GM19397 (cell line): ENCODE data around the gene TBXAS1.

Source experiments
- ATAC-seq: cut with Tn5 transposase; IDR thresholded peaks from one replicate; pipeline ENCODE4 v1.9.1; 2021; ENCODE audit warnings: mild to moderate bottlenecking, moderate library complexity; ENCODE audit not compliant: unreplicated experiment

The TBXAS1 gene

DNA sequence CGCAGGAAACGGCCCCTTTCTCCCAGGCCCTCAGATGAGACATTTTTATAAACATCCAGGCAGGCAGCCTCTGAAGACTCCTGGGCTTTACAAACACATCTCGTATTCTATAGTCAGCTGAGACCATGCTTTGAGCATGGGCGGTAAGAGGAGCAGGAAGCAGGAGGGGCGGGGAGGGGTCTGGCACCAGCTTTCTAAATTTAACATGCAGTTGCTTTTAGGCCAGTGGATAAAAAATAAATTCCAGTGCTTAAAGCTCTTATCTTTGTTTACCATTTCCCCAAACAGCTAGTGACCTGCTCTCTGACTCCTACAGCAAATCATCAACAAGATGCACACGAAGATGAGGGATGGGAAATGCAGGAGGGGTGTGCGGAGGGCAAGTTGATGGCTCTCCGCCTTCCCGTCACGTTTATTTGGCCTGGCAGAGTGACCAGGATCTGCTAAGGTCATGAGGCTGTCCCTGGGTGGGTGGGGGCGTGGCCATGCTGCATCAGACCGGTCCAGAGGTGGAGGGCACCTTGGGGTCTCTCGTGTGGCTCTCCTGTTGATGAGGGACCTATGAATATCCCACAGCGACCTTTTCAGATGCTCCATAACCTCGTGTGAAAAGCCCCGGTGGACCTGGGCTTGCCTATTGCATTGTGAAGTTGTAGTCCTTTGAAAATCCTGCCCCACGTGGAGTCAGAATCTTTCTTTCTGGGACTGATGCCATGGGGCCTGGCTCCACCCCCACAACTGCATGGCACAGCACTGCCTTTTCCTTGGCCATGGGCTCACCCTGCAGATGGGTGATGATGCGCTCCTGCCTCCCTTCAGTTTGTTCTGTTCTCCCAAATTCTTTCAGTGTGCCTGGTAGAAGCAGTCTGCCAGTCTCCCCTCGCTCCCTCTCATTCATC lies 166.2 kb downstream of the TBXAS1 start:
- no peak for ATAC-seq

DNA sequence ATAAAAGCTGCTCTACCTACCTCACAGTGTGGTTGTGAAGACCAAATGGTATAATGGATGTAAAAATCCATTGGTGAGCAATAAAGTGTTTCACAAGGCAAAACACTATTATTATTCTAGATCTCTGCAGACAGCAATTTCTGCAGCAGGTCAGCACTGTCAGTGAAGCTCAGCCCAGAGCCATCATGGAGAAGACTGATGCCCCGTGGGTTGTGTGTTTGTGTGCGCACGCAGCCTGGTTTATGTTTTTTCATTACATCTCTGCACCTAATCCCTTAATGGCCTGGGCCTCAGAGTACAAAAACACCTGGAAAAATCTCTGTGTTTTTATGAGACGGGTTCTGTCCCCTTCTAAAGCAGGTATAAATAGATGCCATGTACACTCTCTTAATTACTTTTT lies 169.5 kb downstream of the TBXAS1 start:
- no peak for ATAC-seq

DNA sequence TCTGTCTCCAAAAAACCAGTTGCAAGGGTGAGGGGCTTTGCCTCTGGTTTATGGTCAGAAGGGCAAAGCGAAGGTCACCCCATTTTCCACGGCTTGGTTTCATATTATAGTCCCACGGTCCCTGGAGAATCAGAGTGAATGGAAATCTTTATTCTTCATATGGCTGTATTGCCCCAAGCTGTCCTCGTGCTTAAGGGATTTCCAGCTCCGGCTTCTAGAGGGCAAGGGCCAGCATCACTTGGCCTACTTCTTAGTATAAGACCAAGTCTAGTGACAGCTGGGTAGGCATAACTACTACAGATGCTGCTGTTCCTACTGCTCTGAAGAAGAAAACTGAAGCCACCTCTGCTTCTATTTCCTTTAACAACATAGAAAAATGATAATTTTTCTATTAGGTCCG lies 170.5 kb downstream of the TBXAS1 start:
- ATAC-seq = no peak

DNA sequence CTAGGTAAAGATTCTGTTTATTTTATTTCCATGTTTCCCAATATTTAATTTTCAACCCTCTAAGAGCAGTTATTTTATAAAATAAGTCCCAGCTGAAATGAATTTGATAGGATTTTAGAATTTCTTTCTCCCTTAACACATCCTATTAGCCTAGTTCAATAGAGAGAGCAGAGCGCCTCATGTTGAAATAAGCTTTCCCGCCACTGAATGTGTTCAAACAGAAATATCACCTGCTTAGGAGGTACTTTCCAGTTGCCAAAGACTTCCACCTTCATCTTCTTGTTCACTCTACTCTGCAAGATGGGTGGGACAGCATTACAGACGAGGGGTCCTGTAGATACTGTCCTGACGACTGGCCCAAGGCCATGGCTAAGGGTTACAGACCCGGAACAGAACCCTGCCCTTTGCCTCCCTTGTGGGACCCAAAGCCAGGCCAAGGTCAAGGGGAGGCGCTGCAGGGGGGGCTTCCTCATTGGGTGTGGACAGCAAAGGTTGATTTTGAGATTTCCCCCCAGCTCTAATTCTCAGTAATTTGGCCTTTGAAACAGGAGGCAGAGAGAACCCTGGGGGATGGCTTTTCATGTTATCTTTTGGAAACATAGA lies 171.7 kb downstream of the TBXAS1 start:
- no peak for ATAC-seq

DNA sequence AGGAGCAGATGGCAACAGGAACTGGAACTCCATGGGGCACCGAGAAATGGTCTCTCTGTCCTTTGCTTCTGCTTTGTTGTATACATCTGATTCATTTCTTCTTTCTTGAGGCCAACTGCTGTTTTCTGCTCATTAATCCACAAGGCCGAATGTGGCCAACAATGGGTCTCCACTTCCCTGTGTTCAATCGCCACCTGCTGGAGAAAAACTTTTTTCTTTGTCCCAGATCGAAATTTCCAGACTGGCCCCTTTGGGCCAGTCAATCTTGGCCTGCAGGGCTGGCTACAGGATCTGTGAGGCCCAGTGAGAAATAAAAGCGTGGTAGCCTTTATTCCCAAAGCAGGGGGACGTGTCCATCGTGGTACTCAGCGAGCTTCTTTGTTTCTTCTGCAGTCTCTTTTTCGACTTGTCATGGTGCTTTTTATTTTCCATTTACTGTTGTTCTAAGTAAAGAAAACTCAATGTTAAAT lies 174.9 kb downstream of the TBXAS1 start:
- ATAC-seq = no peak

DNA sequence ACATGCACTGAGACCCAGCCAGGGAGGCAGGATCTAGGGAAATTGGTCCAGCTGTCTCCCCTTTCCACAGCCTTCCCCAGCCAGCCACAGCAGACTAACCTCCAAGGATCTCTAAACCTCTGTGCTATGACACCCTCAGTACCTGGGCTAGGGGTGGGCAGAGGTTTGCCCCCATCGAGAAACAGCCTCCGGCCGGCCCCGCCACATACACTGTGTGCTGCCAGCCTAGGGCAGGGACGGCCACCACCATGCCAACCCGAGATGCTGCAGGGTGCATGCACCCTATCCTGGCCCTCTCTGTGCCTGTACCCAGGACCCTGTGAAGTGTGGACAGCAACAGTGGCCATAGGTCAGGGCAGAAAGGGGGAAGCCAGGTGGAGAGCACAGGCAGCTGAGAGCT lies 175.6 kb downstream of the TBXAS1 start:
- ATAC-seq = no peak

DNA sequence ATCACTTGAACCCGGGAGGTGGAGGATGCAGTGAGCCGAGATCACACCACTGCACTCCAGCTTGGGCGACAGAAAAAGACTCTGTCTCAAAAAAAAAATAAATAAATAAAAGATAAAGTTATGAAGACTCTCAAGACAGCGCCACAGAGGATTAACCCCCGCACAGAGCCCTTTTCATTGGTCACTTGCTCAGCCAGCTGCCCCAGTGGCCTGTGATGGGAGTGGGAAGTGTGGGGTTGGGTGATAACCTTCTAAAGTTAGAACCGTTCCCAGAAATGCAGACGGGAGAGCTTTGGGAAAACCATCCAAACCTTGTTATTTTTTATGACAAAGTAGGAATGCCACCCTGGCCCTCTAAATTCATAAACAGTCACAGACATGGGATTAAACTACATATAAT lies 176.3 kb downstream of the TBXAS1 start:
- ATAC-seq = no peak

DNA sequence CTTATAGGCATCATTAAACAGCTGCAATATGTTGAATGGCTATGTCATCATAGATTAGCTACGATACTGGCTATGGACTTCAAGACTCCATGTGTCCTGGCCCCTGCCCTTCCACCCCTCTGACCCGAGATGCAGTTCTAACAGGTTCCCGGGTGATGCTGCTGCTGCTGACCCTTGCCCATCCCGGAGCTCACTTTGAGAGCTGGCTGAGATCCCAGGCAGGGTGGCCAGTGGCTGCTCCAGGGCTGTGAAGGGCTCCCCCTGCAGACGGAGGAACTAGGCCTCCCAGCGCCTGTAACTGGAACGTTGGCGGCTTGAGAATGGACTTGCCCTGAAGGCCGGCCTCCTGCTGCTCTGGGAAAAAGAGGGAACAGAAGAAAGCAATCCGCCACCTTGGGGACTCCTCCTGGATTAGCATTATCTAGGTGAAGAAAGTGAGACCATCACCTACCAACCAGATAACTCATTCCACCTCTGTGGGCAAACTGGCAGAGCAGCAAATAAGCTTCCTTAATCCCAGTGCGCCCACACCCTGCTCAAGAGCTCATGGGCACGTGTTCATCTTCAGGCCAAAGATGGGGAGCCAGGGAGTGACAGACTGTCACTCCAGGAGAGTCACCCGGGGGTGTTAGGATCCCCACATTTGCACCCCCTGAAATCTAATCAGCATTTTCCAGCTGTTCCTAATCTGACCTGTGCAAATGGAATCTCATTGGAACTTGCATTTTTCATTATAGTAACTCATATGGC lies 176.9 kb downstream of the TBXAS1 start:
- no peak for ATAC-seq

DNA sequence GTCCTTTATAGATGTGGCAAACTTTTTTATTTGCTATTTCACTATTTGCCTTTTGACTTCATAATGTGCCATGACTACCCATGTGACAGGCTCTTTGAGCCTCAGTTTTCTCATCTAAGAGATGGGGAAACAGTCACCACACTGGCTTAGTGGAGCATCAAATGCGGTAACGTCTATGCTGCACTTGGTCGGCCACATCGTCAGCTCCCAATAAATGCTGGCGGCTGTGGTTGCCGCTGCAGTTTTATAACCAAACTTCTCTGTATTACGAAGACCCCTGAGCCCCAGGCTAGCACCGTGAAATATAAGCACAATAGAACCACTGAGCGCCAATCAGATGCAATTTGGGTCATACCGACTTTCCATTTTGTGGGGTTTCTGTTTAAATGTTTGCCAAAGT lies 177.5 kb downstream of the TBXAS1 start:
- ATAC-seq = no peak

DNA sequence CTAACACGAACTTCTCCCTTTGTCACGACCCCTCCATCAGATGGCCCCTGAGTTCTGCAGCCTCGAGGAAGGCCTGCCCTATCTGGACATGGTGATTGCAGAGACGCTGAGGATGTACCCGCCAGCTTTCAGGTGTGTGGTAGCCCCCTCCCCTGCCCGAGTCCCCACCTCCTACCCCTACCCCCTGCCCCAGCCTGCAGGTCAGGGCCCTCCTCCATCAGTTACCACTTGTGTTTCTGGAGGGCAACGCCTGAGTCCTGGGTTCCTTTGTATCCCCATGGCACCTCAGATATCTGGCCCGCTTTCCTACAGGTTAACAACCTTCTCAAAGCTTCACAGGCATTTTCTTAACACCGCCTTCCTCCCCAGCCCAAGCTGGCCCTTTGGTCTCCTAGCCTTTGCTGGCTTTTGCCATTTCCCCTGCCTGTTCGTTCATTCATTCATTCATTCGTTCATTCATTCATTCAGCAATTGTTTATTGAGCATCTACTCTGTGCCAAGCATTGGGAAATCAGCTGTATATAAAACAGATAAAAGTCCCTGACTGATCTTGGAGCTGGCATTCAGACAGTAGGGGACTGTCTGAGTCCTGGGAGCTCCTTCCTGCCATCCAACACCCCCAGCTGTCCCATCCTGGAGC lies 178.1 kb downstream of the TBXAS1 start:
- no peak for ATAC-seq

DNA sequence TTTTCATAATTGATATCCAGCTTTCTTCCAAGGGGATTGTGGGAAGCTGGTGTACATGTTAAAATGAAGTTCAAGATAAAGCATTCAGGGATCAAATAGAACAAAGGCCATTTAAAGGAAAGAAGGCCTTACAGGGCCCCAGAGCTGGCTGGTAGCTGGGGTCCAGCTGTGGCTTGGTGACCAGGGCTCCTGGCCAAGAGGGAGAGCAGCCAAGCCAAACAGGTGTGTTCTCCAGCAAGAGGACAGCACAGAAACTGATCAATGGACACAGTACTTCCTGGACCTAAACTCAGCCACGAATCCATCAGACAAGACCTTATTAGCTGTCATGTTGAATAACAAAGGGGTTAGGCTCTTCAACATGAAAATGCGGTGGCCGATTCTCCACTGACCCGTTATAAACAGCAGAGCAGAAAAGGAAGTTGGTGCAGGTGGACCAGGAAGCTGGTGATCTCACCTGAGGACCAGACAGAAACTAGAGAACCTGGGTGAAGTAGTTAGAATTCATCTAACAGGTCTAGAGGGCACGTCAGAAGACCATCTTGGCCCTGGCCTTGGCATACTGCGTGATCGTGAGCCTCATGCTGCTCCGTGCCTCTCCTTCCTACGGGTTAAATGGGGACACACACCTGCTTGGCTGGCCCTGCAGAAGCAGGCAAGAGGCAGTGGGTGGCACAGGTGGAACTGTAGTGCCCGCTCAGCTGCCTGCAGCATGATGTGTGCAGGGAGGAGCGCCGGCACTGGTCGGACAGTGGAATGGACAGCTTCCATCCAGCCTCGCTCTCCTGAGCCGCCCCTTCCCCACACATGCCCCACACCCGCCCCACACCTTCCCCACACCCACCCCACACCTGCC lies 179.9 kb downstream of the TBXAS1 start:
- no peak for ATAC-seq

DNA sequence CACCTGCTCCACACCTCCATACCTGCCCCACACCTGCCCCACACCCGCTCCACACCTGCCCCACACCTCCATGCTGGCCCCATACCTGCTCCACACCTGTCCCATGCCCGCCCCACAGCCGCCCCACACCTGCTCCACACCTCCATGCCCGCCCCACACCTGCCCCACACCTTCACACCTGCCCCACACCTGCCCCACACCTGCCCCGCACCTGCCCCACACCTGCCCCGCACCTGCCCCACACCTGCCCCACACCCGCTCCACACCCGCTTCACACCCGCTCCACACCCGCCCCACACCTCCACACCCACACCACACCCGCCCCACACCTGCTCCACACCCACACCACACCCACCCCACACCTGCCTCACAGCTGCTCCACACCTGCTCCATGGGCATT lies 180.7 kb downstream of the TBXAS1 start:
- ATAC-seq = no peak

DNA sequence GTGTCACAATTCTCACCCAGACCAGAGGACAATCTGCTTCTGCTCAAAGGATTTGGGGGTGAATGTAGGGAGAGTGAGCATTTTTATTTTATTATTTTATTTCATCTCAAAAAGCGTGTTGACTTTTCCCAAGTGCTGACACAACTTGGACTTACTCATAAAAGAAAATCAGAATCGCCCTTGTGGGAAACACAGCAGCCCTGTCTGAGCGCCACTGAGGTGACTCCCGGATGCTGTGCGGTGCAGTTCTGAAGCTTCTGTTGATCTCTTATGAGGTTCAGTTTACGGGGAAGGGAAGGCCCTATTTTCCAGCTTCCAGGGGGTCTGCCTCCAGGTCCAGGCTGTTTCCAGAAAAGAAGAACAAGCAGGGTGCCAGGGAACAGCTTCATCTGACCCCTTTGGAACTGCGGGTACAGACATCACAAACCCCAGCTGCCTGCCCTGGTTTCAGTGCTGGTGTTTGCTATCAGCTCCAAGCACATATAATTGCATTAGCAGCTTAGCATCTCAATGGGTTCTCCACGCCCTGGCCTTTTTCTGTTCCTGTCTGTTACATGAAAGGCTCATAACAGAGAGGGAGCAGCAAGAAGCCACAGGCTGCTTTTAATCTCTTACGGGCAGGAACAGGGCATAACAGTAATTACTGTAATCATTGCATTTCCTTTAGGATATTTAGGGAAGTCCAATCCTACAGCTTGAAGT lies 181.3 kb downstream of the TBXAS1 start:
- ATAC-seq = no peak

DNA sequence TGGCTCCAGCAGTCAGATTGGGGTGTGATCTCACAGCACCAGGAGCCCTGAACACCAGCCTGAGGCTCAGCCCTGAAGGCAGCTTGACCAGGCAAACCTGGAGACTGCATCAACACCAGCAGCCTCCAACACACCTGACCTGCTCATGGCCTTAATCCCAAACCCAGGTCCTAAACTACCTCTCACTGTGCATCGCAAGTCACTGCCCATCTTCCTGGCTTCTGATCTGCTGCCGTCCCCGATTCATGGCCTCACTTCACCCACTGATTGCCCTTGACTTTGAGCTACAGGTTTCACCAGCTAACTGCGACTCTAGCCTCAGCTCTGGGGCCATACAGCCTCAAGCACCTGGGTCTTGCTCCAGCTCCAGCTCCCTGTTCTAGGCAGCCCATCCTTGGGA lies 184.6 kb downstream of the TBXAS1 start:
- no peak for ATAC-seq

DNA sequence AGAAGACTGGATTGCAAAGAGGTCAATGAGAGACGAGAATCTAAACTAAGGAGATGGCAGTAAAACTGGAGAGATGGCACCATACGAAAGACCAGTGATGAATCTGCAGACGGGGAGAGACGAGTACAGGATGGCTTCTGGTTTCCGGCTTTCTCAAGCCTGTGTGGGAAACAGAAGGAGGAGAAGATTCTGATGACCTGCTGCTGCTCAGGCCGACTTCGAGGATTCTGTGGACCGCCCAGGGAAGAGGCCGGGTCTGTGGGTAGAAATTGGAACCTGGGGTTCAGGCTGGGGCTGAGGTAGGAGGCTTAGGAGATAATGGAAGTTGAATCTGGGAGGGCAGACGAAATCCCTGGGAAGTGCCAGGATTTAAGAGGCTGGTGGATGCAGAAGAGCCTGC lies 185.1 kb downstream of the TBXAS1 start:
- ATAC-seq = no peak

DNA sequence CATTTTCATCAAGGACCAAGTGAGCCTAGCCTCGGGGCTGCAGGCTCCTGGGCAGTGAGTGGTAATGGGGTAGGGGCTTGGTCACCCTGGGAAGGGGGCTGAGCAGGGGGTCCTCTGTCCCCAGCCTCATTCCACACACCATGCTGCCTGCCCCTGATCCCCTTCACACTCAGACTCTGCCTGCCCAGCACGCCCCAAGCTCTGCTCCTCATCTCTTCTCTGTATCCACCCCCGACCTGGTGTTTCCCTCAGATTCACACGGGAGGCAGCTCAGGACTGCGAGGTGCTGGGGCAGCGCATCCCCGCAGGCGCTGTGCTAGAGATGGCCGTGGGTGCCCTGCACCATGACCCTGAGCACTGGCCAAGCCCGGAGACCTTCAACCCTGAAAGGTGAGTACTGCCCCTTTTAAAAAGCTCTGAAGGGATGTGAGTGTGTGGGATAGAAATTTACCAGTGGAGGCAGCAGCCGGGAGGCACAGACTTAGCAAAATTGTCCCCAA lies 186.5 kb downstream of the TBXAS1 start:
- ATAC-seq = no peak

DNA sequence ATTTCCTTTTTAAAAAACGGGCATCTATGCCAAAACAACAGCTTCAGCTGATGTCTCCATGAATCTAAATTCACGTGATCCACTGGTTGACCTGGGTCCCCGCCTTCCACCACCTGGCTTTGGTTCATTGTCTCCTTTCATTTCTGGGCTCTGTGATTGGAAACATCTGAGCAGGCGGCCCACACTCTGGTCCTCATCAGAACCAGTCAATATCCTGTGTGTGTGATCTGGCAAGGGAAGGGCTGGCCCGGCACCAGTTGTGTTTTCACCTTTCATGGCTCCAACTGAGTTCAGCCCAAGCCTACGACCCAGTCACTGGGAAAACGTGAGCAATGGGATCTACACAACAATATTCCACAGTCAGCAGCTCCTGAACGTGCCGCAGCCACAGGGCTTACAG lies 187.5 kb downstream of the TBXAS1 start:
- no peak for ATAC-seq

DNA sequence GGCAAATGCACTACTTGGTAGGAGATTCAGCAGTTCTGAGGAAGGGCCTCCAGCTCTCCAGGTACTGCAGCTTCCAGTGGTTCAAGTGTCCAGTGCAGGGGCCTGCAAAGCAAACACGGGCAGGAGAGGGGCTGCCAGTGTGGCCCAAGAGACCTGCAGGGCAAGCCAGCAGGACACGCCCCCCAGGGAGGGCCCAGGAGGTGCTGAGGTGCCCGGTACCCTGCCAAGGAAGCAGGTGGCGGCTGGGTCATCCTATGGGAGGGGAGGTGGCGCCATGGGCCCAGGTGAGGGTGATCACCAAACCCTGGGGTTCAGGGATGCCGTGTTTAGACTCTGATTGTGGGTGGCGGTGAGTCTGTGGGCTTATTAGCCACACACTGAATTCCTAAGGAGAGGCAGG lies 188.0 kb downstream of the TBXAS1 start:
- ATAC-seq = no peak

DNA sequence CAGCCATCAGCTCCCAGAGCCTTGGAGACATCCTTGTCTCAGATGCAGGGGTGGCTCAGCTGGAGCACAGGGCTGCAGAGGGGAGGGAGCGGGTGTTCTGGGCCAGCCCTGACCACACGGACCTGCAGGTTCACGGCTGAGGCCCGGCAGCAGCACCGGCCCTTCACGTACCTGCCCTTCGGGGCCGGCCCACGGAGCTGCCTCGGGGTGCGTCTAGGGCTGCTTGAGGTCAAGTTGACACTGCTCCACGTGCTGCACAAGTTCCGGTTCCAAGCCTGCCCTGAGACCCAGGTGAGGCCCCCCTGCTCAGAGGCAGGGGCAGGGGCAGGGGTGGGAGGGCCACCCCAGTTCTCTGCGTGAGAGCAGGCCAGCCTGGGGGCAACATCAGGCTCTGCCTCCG lies 188.5 kb downstream of the TBXAS1 start:
- ATAC-seq = no peak
